GM12801 (cell line): ENCODE data around the gene XPR1.

ENCODE experiments used
- TF ChIP-seq, protein P1 (sequence below): IDR thresholded peaks from one replicate; pipeline ENCODE4 v1.5.1; 2011; ENCODE audit warnings: control low read depth; ENCODE audit not compliant: insufficient read length; ENCODE audit errors: extremely low read depth

The XPR1 gene

DNA sequence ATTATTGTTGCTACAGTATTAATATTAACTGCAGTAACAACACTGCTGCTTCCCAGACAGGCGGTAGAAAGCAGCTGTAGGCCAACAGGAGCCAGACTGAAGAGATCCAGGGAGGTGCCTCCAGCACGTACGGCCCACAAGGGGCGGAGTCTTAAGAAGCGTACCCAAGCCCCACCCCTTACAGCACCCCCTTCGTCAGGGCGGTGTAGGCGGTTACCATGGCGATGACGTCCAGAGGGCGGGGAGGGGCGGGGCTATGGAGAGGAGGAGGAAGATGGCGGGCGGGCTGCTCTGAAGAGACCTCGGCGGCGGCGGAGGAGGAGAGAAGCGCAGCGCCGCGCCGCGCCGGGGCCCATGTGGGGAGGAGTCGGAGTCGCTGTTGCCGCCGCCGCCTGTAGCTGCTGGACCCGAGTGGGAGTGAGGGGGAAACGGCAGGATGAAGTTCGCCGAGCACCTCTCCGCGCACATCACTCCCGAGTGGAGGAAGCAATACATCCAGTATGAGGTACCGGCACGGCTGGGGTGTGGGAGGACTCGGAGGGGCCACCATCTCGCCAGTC is at the start of gene XPR1:
XPR1 (plus strand) TSS at position 257 of the 560 bp plus-strand sequence; CDS start at position 437, 180 bp downstream.
- TF ChIP-seq, protein P1, sequence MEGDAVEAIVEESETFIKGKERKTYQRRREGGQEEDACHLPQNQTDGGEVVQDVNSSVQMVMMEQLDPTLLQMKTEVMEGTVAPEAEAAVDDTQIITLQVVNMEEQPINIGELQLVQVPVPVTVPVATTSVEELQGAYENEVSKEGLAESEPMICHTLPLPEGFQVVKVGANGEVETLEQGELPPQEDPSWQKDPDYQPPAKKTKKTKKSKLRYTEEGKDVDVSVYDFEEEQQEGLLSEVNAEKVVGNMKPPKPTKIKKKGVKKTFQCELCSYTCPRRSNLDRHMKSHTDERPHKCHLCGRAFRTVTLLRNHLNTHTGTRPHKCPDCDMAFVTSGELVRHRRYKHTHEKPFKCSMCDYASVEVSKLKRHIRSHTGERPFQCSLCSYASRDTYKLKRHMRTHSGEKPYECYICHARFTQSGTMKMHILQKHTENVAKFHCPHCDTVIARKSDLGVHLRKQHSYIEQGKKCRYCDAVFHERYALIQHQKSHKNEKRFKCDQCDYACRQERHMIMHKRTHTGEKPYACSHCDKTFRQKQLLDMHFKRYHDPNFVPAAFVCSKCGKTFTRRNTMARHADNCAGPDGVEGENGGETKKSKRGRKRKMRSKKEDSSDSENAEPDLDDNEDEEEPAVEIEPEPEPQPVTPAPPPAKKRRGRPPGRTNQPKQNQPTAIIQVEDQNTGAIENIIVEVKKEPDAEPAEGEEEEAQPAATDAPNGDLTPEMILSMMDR: no peak

- TF ChIP-seq, protein P1: no peak
These were observed 47.0 kb upstream of the XPR1 start for GRCh38 chr1:180584869-180585268.

DNA sequence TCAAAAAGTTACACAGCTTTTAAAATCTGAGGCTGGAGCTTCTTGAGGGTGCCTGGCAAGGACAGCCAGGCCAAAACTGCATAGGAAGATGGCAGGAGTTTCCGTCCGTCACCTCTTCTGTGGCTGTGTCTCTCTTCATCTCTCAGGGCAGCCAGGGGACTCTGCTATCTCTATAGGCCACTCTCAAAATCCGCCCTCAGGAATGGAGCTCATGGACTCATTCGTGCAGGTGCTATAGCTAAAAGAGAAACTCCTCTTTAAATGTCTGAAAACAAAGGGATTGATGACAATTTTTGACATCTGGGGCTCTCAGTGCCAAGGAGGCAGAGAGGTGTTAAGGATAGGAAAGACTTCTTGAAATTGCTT is 45.8 kb upstream of the XPR1 start:
- TF ChIP-seq, protein P1: no peak

DNA sequence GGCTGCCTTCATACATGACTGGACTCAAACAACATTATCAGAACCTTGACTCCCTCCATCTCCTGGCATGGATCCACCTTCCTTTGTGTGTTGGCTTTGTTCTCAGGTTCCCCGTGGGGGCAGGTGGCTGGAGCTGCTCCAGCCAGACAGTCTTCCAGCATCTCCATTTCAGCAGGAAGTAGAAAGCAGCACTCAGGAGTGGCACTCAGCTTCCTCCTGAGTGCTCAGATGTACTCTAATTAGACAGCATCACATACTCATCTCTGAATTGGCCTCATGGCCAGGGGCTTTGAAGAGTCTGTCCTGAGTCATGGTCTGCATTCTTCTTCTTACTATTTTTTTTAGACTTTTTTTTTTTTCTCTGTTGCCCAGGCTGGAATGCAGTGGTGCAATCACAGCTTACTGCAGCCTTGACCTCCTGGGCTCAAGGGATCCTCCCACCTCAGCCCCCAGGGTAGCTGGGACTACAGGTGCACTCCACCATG is 45.1 kb upstream of the XPR1 start:
- TF ChIP-seq, protein P1: no peak

GRCh38 chr1:180588121-180588520 is 43.7 kb upstream of the XPR1 start:
- TF ChIP-seq, protein P1: no peak

DNA sequence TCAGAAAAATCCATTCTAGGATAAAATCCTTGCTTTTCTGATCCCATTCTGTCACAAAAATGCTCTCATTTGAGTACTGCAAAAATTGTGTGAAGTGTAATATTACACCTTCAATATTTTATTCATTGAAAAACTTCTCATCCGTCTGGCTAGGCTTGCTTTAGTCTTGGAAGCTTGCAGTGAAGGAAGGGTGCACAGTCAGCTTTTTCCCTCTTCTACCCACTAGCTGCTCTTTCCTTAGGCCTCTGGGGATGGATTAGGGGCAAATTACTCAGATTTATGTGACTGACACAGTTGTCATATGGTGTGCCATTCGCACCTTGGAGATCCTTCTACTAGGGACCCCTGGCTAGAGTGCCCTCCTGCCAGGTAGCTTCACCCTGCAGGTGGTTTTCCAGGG is 40.9 kb upstream of the XPR1 start:
- TF ChIP-seq, protein P1: no peak

- TF ChIP-seq, protein P1: no peak
These were observed 38.4 kb upstream of the XPR1 start for GRCh38 chr1:180593382-180593781.
